Measurements from ENCODE around the gene SORBS2. TPM values are rescaled to one million over a fixed set of nuclear protein-coding genes. Genes with fewer than 3 reads are reported as not detected.

Gene SORBS2
- total RNA-seq, 2 experiments from 2014 or later = not detected

DNA sequence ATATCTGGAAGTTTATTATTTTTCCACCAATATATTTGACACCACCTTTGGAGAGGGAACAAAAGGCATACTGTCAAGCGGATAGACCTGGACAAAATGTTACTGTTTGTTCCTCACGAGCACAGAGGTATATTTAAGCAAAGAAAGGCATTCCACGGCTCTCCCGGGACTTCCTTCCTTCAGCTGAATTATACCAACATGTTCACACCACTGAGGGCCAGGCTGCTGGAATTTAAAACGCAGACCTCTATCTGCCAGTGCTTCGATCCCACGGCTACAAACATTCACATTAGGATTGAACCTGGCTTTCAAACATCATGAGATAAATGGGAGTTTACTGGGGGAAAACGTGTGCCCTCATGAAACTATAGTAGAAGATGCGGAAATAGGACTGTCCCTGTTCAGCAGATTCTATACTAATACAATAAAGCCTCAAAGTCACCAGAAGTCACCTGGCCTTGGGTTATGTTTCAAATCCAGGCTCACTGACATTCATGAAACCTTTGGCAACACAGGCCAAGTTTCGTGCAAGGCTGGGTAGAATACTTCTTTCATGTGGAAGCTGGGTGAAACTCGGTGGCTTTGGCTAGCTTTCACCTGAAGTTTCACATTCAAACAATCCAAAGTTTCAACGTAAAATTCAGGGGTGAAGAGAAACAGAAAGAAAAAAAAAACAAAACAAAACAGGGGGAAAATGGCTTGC, 39.5 kb downstream of the SORBS2 start:
- intact Hi-C loops (cut with micrococcal nuclease) = no loop called here
- CTCF ChIA-PET = no interaction called here
- no peaks in the 10 kb centered on the region for H3K36me3 Mint-ChIP-seq (ENCODE audit: low read depth)
- peaks cover 8% of the 10 kb centered on the region for H3K9me3 Mint-ChIP-seq
- H3K27me3 Mint-ChIP-seq (ENCODE audit: low read depth) = peaks cover 4% of the 10 kb centered on the region
- no peaks in the 10 kb centered on the region for H3K4me1 Mint-ChIP-seq (ENCODE audit: low read depth)
- DNase-seq = no peak
- no peak overlapping the region for H3K27ac Mint-ChIP-seq
- H3K4me3 Mint-ChIP-seq = no peak overlapping the region

DNA sequence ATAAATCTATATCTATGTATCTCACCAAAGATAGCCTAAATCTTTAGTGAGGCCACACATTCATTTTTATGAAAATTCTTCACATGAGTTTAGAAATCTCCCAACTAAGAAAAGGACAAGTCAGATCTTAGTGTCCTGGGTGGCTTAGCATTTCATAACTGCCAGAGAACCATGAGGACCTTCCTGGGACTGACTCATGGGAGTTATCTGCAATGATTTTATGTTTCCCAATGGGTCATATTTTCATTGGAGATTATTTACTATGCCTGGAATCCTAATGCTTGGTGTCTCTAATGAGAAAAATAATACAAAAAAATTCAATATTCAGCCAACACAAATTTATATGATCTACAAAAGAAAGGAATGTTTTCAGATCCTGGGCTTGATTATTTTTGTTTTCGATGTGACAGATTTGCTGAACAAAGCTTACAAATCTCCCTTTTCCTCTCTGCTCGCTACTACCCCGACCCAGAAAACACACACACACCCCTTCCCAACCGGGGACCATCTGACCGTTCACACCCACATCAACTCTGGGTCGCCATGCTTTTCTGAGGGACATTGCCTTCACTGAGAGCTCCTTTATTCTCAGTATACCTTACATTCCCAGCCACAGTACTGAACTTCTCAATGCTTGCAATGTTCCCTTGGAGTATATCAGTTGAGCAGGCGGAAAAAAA, 40.1 kb downstream of the SORBS2 start:
- Mint-ChIP-seq H3K27me3 (ENCODE audit: low read depth) (peaks cover 4% of the 10 kb centered on the region), H3K4me3 (no peak overlapping the region), H3K27ac (no peak overlapping the region), H3K36me3 (ENCODE audit: low read depth) (no peaks in the 10 kb centered on the region), H3K9me3 (peaks cover 8% of the 10 kb centered on the region), H3K4me1 (ENCODE audit: low read depth) (no peaks in the 10 kb centered on the region)
- intact Hi-C loops (cut with micrococcal nuclease) = no loop called here
- no peak for DNase-seq
- CTCF ChIA-PET = no interaction called here

DNA sequence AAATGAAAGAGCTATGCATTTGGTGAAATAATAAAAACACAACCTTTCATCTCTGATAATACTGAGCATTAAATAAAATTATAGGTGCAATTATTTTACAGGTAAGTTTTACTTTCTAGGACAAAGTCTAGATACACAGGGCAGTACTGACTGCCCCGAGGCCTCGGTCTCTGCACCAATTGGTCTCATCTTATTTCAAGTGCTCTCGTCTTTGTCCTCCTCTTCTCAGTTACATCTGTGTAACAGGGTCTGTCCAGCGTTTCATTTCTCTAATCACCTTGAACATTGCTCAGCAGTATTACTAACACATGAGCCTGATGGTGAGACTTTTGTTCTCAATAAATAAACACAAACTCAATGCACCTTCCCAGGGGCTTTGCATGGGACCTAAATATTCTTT, 44.5 kb downstream of the SORBS2 start:
- intact Hi-C loops (cut with micrococcal nuclease) = no loop called here
- Mint-ChIP-seq H3K9me3 (peaks cover 8% of the 10 kb centered on the region), H3K27ac (no peak overlapping the region), H3K4me1 (ENCODE audit: low read depth) (no peaks in the 10 kb centered on the region), H3K36me3 (ENCODE audit: low read depth) (no peaks in the 10 kb centered on the region), H3K27me3 (ENCODE audit: low read depth) (no peaks in the 10 kb centered on the region), H3K4me3 (no peak overlapping the region)
- CTCF ChIA-PET = no interaction called here
- no peak for DNase-seq

DNA sequence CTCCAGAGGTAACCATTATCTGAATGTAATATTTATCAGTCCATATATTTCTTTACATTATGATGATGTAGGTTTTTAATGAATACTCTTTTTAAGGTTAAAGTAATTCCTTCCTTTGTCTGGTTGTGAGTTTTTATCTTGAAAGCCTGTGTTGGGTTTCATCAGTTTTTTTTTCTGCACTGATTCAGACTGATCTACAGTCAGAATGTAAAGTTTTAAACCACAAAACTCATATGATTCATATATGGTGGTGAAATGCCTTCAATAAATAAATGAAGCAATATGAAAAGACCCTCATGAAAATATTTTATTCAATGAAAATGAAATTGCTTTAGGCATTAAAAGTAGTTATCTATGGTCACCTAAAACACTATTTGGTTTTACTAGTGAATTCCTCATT, 47.1 kb downstream of the SORBS2 start:
- no peaks in the 10 kb centered on the region for H3K9me3 Mint-ChIP-seq
- no peaks in the 10 kb centered on the region for H3K36me3 Mint-ChIP-seq (ENCODE audit: low read depth)
- CTCF ChIA-PET = no interaction called here
- no peak overlapping the region for H3K4me3 Mint-ChIP-seq
- DNase-seq = no peak
- intact Hi-C loops (cut with micrococcal nuclease) = no loop called here
- no peak overlapping the region for H3K27ac Mint-ChIP-seq
- H3K27me3 Mint-ChIP-seq (ENCODE audit: low read depth) = peaks cover 6% of the 10 kb centered on the region
- no peaks in the 10 kb centered on the region for H3K4me1 Mint-ChIP-seq (ENCODE audit: low read depth)

DNA sequence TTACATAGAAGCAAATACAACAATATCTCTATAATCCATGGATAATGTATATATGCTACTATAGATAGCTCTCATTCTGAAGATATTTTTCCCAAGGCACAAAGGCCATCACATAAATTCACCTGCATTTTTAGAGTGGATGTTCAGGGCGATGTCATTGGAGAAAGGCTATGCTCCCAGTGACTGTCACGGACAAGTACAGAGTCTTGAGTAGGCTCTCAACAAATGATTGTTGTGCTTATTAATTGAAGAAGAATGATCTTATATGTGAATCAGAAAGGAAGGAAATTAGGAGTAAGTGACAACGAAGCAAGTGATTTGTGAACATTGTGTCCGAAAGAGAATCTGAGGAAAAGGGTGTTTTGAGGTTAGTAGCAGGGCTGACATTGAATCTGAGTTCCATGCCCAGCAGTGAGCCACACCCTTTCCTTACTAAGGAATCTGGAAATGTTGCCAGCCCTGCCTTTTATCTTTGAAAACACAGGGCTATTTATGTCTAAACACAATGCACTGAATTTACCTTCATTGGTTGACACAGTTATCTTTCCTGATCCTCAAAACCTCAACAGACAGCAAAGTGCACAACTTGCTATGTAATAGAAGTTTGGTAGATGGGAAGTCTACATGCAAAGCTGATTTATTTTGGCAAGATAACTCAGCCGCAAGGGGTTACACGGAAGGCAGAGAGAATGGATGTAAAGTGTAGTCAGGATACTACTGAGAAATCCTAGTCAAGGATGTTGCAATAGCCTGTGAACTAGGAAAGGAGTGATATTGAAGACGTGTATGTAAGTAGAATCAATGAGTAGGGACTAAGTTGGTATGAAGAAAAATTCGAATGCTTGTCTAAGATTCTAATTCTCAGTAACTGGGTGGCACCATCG, 50.4 kb downstream of the SORBS2 start:
- Mint-ChIP-seq H3K27ac (no peak overlapping the region), H3K27me3 (ENCODE audit: low read depth) (peaks cover 6% of the 10 kb centered on the region), H3K9me3 (no peaks in the 10 kb centered on the region), H3K4me3 (no peak overlapping the region), H3K36me3 (ENCODE audit: low read depth) (no peaks in the 10 kb centered on the region), H3K4me1 (ENCODE audit: low read depth) (no peaks in the 10 kb centered on the region)
- DNase-seq = no peak
- CTCF ChIA-PET = interaction anchor here (0.5 kb wide), 1 partner anchor 42 kb away, joined by 3 read pairs; no protein-coding TSS in a partner anchor
- intact Hi-C loops (cut with micrococcal nuclease) = no loop called here

DNA sequence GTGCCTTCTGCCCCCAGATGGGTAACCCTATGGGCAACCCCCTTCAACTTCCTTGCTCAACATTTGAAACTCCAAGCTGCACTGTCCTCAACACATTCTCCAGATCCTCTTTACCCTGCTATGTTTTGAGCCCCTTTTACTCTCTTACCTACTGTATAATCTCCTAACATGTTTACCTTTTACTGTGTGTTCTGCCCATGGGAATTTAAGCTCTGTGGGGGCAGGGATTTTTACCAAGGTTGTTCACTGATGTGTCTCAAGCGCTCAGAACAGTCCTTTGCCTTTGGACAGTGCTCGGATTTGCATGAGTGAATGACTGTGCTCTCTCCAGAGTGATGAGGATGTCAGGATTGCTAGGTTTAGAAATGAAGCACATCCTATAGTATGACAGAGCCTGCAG, 53.2 kb downstream of the SORBS2 start:
- Mint-ChIP-seq H3K9me3 (no peaks in the 10 kb centered on the region), H3K4me1 (ENCODE audit: low read depth) (no peaks in the 10 kb centered on the region), H3K4me3 (no peak overlapping the region), H3K27ac (no peak overlapping the region), H3K27me3 (ENCODE audit: low read depth) (peaks cover 9% of the 10 kb centered on the region), H3K36me3 (ENCODE audit: low read depth) (no peaks in the 10 kb centered on the region)
- intact Hi-C loops (cut with micrococcal nuclease) = no loop called here
- no peak for DNase-seq
- CTCF ChIA-PET = no interaction called here

DNA sequence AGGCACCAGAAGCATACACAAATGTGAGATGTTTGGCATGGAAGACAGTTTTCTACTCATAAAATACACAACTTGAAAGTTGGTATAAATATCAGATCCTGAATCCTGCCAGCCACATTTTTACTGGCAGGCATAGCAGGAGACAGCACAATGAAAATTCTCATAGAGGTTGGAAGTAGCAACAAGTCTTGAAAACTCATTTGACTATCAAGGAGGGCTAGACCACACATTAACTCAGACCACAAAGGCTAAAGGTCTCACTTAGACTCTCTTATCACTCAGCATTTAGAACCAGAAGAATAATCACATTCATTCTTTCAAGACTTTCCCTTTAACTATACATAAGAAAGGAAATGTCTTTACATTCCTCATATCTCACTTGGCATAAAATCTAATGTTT, 56.5 kb downstream of the SORBS2 start:
- intact Hi-C loops (cut with micrococcal nuclease) = no loop called here
- no peaks in the 10 kb centered on the region for H3K9me3 Mint-ChIP-seq
- H3K27me3 Mint-ChIP-seq (ENCODE audit: low read depth) = peaks cover 5% of the 10 kb centered on the region
- H3K27ac Mint-ChIP-seq = no peak overlapping the region
- DNase-seq = no peak
- no peak overlapping the region for H3K4me3 Mint-ChIP-seq
- CTCF ChIA-PET = no interaction called here
- H3K4me1 Mint-ChIP-seq (ENCODE audit: low read depth) = no peaks in the 10 kb centered on the region
- no peaks in the 10 kb centered on the region for H3K36me3 Mint-ChIP-seq (ENCODE audit: low read depth)

DNA sequence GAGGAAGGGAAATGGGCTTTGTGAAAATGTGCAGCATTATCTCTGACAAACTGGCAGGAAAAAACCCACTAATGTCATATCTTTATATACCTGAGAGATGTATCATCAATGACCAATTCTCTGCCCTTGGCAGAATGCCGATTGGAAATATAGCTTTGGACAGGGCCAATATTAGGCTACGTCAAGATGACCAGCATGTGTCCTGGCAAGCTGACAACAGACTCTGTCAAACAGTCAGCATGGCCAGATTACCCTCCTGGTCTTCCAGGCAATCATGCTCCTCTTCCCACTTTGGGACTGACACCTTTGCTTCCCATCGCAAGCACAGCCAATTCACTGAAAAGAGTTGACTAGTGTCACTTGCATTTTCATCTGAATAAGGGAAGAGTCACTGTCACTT, 57.0 kb downstream of the SORBS2 start:
- Mint-ChIP-seq H3K4me1 (ENCODE audit: low read depth) (no peaks in the 10 kb centered on the region), H3K4me3 (no peak overlapping the region), H3K27ac (no peak overlapping the region), H3K36me3 (ENCODE audit: low read depth) (no peaks in the 10 kb centered on the region), H3K27me3 (ENCODE audit: low read depth) (peaks cover 5% of the 10 kb centered on the region), H3K9me3 (no peaks in the 10 kb centered on the region)
- DNase-seq = no peak
- CTCF ChIA-PET = no interaction called here
- intact Hi-C loops (cut with micrococcal nuclease) = no loop called here

DNA sequence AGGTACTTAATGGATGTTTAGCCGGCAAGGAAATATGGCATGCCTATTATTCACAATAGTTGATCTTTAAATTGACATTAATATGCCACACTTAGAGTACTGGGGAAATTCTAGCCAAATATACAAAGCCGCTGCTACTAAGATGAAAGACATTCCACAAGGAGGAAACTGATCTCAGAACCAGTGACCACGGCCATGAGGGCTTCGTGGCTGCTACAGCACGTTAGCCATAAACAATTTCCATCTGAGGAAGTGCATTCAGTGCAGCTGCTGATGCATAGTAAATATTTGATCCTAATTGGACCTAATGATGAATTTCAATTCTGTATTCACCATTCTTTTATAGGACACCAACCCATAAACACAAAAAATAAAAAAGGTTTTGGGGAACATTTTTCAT, 59.1 kb downstream of the SORBS2 start:
- no peaks in the 10 kb centered on the region for H3K36me3 Mint-ChIP-seq (ENCODE audit: low read depth)
- intact Hi-C loops (cut with micrococcal nuclease) = no loop called here
- H3K4me3 Mint-ChIP-seq = no peak overlapping the region
- CTCF ChIA-PET = no interaction called here
- no peaks in the 10 kb centered on the region for H3K9me3 Mint-ChIP-seq
- H3K27ac Mint-ChIP-seq = no peak overlapping the region
- peaks cover 8% of the 10 kb centered on the region for H3K27me3 Mint-ChIP-seq (ENCODE audit: low read depth)
- no peaks in the 10 kb centered on the region for H3K4me1 Mint-ChIP-seq (ENCODE audit: low read depth)
- no peak for DNase-seq

DNA sequence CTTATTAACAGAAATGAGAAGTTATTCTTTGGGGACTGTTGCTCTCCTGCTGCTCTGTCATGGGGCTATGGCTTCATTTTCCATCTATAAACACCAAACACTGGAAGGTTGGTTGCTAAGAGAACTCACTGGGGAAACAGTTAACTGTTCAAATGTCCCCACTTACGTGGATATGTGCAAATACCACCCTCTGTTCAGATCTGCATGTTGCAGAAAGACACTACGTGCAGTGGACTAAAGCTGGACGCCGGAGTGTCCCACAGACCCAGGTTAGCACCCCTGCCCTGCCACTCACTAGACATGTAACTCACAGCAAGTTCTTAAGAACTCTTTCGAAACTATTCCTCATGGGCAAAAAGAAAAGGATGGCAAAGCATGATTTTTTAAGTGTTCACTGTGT, 62.1 kb downstream of the SORBS2 start:
- Mint-ChIP-seq H3K9me3 (no peaks in the 10 kb centered on the region), H3K27ac (no peak overlapping the region), H3K4me1 (ENCODE audit: low read depth) (no peaks in the 10 kb centered on the region), H3K27me3 (ENCODE audit: low read depth) (peaks cover 11% of the 10 kb centered on the region), H3K4me3 (no peak overlapping the region), H3K36me3 (ENCODE audit: low read depth) (no peaks in the 10 kb centered on the region)
- no peak for DNase-seq
- CTCF ChIA-PET = no interaction called here
- intact Hi-C loops (cut with micrococcal nuclease) = no loop called here

DNA sequence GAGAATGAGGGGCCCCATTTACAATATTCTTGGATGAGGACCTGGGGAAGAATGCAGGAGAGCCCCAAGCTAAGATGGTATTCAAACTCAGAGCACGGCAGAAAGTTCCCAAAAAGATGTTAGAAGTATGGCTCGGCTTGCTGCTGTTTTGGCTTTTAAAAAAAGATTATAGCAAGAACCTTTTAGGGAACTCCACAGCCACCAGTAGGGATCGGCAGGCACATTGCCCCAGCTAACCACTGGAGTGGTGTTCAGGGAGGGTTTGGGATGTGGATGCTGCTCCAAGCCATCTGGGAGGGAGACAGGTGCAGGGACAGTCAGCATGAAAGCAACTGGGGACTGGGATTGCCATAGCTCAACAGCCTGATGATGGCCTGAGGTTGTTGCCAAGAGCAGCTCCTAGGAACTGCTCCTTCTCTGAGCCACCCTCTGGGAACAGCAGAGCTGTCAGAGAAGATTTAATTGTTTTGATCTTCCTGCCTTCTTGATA, 63.0 kb downstream of the SORBS2 start:
- no peak for DNase-seq
- no peak overlapping the region for H3K4me3 Mint-ChIP-seq
- H3K9me3 Mint-ChIP-seq = no peaks in the 10 kb centered on the region
- peaks cover 10% of the 10 kb centered on the region for H3K27me3 Mint-ChIP-seq (ENCODE audit: low read depth)
- CTCF ChIA-PET = interaction anchor here (1.0 kb wide), 1 partner anchor 10 kb away, joined by 3 read pairs; no protein-coding TSS in a partner anchor
- intact Hi-C loops (cut with micrococcal nuclease) = no loop called here
- no peaks in the 10 kb centered on the region for H3K36me3 Mint-ChIP-seq (ENCODE audit: low read depth)
- H3K4me1 Mint-ChIP-seq (ENCODE audit: low read depth) = no peaks in the 10 kb centered on the region
- H3K27ac Mint-ChIP-seq = no peak overlapping the region

DNA sequence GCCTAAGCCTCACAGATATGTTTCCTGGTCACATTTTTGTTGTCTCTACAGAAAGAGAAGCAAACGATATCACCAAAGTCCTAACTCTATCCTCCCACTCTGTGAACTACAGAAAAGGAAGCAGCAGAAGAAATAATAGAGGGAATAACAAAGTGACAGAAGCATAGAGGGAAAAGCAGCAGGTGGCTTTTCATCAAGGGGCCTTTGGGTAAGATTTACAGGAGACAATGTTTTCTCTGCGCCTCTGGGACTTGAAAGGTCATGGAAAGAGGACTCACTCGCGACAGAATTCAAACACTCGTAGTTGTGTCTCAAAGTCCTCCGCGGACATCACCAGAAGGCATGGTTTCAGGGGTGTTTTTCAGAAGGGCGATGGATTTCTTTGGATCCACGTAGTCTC, 66.1 kb downstream of the SORBS2 start:
- H3K27me3 Mint-ChIP-seq (ENCODE audit: low read depth) = peaks cover 7% of the 10 kb centered on the region
- CTCF ChIA-PET = no interaction called here
- intact Hi-C loops (cut with micrococcal nuclease) = no loop called here
- no peaks in the 10 kb centered on the region for H3K9me3 Mint-ChIP-seq
- no peaks in the 10 kb centered on the region for H3K4me1 Mint-ChIP-seq (ENCODE audit: low read depth)
- H3K36me3 Mint-ChIP-seq (ENCODE audit: low read depth) = no peaks in the 10 kb centered on the region
- DNase-seq = no peak
- no peak overlapping the region for H3K4me3 Mint-ChIP-seq
- no peak overlapping the region for H3K27ac Mint-ChIP-seq
